Thoracic aorta (tissue), 2 donors: ENCODE data around the gene PPARG. TPM values are rescaled to one million over a fixed set of nuclear protein-coding genes. Genes with fewer than 3 reads are reported as not detected.
"Not testable (repeated sequence)": the region's sequence is repeated elsewhere in the genome, so short reads cannot be mapped to it uniquely, and the experiment has no call there.

Experiments
- ATAC-seq: fragments of 150-250 bp; one replicate; pipeline ENCODE4 v1.8.0; 2017; ENCODE audit warnings: low read depth; ENCODE audit not compliant: insufficient number of reproducible peaks, low FRiP score
- DNase-seq: peaks from one replicate; pipeline ENCODE4 v3.0.0-alpha.2; 2020; ENCODE audit warnings: low spot score
- H3K27ac ChIP-seq, 2 donors: fragments of 200-600 bp; sonication (generic); 1 replicate in 1 of 2; 2 replicates in 1 of 2; pipeline ENCODE4 v1.5.1; 2016; ENCODE audit warnings: mild to moderate bottlenecking in 2 of 2, moderate library complexity in 2 of 2
- H3K27me3 ChIP-seq: fragments of 200-600 bp; sonication (generic); replicated peaks from 2 replicates; pipeline ENCODE4 v1.6.0; 2016; ENCODE audit warnings: mild to moderate bottlenecking; ENCODE audit not compliant: insufficient read depth
- H3K36me3 ChIP-seq: fragments of 200-600 bp; sonication (generic); one replicate; pipeline ENCODE4 v1.5.1; 2016
- H3K4me1 ChIP-seq, 2 donors: fragments of 200-600 bp; sonication (generic); 1 replicate in 1 of 2; 2 replicates in 1 of 2; pipeline versions ENCODE4 v1.5.1 to v1.6.0; 2016; ENCODE audit warnings: low read depth in 2 of 2, mild to moderate bottlenecking in 1 of 2; ENCODE audit not compliant: control insufficient read depth in 1 of 2
- H3K4me3 ChIP-seq: fragments of 200-600 bp; sonication (generic); 2 replicates; pipeline ENCODE4 v1.5.1; 2016; ENCODE audit warnings: mild to moderate bottlenecking
- H3K9me3 ChIP-seq: fragments of 200-600 bp; sonication (generic); 2 replicates; pipeline ENCODE4 v1.5.1; 2016
- total RNA-seq, 2 donors: library from RNA; depleted of rRNA; stranded (reverse); fragments of >200 nt; gene quantifications; one replicate each; pipeline versions ENCODE4 v1.1.0 to v1.2.3, GENCODE V29; 2016
- TF ChIP-seq, protein P1 (sequence below): fragments of 200-600 bp; sonication (generic); IDR thresholded peaks from one replicate; pipeline ENCODE4 v1.5.1; 2019; ENCODE audit warnings: antibody characterized with exemption

The PPARG gene
- total RNA-seq, 2 donors from 2014 or later = 8.5 to 13.1 TPM

DNA sequence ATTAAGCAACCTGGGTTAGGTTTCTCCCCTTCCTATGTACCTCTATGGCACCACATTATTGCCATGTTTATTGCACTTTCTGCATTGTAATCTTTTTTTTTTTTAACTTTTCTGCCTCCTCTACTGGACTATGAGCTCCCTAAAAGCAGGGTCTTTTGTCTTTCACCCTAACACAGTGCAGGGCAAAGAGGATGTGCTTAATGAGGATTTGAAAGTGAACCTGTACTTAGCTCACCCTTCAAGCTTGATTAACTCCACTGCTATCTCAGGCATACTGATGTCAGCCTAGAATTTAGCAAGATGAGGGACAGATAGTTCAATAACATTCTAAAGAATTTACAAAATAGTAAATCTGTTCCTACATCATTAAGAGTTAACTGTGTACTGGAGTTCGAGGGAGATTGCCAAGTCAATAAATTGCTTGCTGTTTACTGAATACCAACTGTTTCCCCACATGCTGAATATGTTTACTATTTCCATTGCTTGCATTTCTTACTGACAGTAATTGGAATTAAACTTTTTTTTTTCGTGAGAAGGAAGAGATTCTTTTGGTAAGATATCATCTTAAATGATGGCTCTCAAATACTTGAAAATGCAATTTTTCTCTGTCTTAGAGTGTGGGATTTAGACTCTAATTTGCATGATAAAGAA is 15.7 kb upstream of the PPARG start:
- Histone ChIP-seq H3K4me3 (no peak overlapping the region), H3K9me3 (no peaks in the 10 kb centered on the region), H3K36me3 (no peaks in the 10 kb centered on the region), H3K4me1 (no peaks in the 10 kb centered on the region), H3K27me3 (no peaks in the 10 kb centered on the region), H3K27ac (no peak overlapping the region)
- TF ChIP-seq, protein P1, sequence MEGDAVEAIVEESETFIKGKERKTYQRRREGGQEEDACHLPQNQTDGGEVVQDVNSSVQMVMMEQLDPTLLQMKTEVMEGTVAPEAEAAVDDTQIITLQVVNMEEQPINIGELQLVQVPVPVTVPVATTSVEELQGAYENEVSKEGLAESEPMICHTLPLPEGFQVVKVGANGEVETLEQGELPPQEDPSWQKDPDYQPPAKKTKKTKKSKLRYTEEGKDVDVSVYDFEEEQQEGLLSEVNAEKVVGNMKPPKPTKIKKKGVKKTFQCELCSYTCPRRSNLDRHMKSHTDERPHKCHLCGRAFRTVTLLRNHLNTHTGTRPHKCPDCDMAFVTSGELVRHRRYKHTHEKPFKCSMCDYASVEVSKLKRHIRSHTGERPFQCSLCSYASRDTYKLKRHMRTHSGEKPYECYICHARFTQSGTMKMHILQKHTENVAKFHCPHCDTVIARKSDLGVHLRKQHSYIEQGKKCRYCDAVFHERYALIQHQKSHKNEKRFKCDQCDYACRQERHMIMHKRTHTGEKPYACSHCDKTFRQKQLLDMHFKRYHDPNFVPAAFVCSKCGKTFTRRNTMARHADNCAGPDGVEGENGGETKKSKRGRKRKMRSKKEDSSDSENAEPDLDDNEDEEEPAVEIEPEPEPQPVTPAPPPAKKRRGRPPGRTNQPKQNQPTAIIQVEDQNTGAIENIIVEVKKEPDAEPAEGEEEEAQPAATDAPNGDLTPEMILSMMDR = no peak
- ATAC-seq (no peak), DNase-seq (no peak)

DNA sequence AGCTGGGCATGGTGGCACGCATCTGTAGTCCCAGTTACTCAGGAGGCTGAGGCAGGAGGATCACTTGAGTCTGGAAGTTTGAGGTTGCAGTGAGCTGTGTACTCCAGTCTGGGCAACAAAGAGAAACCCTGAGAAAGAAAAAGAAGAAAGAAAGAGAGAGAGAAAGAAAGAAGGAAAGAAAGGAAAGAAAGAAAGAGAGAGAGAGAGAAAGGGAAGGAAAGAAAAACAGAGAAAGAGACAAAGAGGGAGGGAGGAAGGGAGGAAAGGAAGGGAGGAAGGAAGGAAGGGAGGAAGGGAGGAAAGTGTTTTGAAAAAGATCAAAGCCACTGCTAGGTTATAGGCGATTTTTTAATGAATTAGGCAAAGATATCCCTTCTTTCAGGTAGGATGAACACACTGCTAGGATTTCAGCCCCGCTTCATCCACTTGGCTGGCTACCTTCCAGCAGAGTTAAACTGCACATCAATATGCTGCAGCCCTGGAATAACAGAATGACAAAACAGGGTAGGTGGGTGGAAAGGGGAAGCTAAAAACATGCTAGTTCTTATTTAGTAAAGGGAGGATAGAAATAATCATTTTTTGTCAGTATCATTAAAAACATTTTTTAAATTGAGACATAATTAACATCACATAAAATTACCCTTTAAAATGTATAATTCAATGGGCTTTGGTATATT is 12.8 kb upstream of the PPARG start:
- ATAC-seq = no peak
- TF ChIP-seq, protein P1 = no peak

DNA sequence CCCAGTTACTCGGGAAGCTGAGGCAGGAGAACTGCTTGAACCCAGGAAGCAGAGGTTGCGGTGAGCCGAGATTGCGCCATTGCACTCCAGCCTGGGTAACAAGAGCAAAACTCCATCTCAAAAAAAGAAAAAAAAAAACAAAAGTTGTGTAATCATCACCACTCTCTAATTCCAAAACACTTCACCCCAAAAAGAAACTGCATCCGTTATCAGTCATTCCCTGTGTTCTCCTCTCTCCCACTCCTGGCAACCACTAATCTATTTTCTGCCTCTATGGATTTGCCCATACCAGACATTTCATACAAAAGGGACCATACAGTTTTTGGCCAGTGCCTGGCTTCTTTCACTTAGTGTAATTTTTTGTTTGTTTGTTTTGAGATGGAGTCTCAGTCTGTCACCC is 12.0 kb upstream of the PPARG start:
- not testable (repeated sequence) for H3K4me1 ChIP-seq, H3K27ac ChIP-seq, H3K36me3 ChIP-seq, ATAC-seq, DNase-seq, H3K4me3 ChIP-seq, H3K9me3 ChIP-seq, H3K27me3 ChIP-seq

More for the DNA sequence above, 12.8 kb upstream of the PPARG start:
- H3K36me3 ChIP-seq = no peaks in the 10 kb centered on the region
- H3K27me3 ChIP-seq = no peaks in the 10 kb centered on the region
- no peak overlapping the region for H3K27ac ChIP-seq
- DNase-seq = no peak
- no peaks in the 10 kb centered on the region for H3K9me3 ChIP-seq
- H3K4me1 ChIP-seq = no peaks in the 10 kb centered on the region
- no peak overlapping the region for H3K4me3 ChIP-seq

DNA sequence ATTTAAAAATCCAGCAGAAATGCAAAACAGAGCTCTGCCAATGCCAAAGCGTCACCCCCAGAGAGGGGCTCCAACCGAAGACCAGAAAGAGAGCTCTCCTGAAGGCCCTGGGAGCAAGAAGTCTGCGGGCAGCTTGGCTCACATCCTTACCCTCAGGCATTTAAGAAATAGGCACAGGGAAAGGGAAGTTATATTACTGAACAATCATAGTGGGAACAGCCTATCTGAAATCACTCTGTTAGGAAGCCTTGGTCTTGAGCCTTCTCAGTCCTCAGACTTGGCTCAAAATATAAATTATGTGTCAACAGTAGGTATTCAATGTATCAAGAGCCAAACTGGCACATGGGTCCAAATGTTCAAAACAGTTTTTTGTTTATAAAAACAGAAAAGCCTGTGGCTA is 10.3 kb upstream of the PPARG start:
- Histone ChIP-seq H3K9me3 (no peaks in the 10 kb centered on the region), H3K4me3 (no peak overlapping the region), H3K4me1 (no peaks in the 10 kb centered on the region), H3K27me3 (no peaks in the 10 kb centered on the region), H3K36me3 (no peaks in the 10 kb centered on the region), H3K27ac (no peak overlapping the region)
- ATAC-seq (no peak), DNase-seq (no peak)
- TF ChIP-seq, protein P1 = no peak

DNA sequence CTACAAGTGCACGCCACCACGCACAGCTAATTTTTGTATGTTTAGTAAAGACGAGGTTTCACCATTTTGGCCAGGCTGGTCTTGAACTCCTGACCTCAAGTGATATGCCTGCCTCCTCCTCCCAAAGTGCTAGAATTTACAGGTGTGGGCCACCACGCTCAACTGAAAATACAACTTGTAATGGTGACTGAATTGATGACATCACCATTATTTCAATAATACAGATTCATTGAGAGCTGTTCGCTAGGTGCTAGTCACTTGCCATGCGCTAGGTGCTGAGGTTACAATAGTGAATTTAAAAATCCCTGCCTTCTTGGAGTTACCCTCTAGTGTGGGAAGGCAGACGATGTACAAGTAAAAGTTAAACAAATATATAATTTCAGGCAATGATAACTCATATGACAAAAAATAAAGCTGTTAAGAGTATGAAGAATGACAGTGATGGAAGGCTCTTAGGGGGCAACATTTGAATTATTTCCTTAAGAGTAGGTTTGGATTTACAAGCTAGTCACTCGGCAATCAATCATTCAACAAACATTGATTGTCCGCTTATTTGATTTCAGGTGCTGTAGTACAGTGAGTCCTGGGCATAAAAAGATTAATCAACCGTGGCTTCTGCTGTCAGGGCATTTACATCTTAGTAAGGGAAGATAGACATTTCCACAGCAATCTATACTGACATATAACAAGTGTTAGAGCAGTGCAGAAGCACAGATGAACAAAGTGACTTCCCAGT is 9.1 kb upstream of the PPARG start:
- DNase-seq (no peak), ATAC-seq (no peak)
- Histone ChIP-seq H3K9me3 (no peaks in the 10 kb centered on the region), H3K27ac (no peak overlapping the region), H3K36me3 (no peaks in the 10 kb centered on the region), H3K4me3 (no peak overlapping the region), H3K27me3 (no peaks in the 10 kb centered on the region), H3K4me1 (no peaks in the 10 kb centered on the region)
- TF ChIP-seq, protein P1 = no peak
